H1 (cell line): ENCODE data around the gene EZH2. TPM values are rescaled to one million over a fixed set of nuclear protein-coding genes. Genes with fewer than 3 reads are reported as not detected.

Experiments used
- CTCF ChIA-PET: fragments of 300-600 bp; sonication (Branson Sonifier 250); formaldehyde crosslinking; loops from one replicate; lab custom pipeline; 2021; ENCODE audit not compliant: partially characterized antibody; lab: Charles Lee
- POLR2A ChIA-PET: fragments of 300-600 bp; sonication (Branson Sonifier 250); formaldehyde crosslinking; loops from one replicate; lab custom pipeline; 2021; ENCODE audit warnings: inconsistent platforms; ENCODE audit not compliant: partially characterized antibody; lab: Charles Lee
- DNase-seq, 2 experiments: peaks; one replicate each; pipeline versions ENCODE4 v3.0.0 to v3.0.0-alpha.2; 2010 to 2022; ENCODE audit warnings: low spot score in 2 of 2, low read depth in 1 of 2, mixed read lengths in 1 of 2
- FAIRE-seq: peaks from 2 replicates; lab custom pipeline; 2011; peaks lifted over from hg19 to GRCh38; lab: Jason Lieb, UNC
- H2AFZ ChIP-seq: 2 replicates; pipeline ENCODE4 v1.8.1; 2012; ENCODE audit warnings: low read length, inconsistent platforms
- H2AK5ac ChIP-seq: 2 replicates; pipeline ENCODE4 v1.6.1; 2013; ENCODE audit warnings: low read depth, low read length
- H2BK120ac ChIP-seq: replicated peaks from 2 replicates; pipeline ENCODE3; 2013; ENCODE audit warnings: low read depth, low read length, inconsistent platforms
- H2BK12ac ChIP-seq: 2 replicates; pipeline ENCODE4 v1.6.1; 2013; ENCODE audit warnings: low read depth, low read length
- H2BK15ac ChIP-seq: 2 replicates; pipeline ENCODE4 v1.6.1; 2013; ENCODE audit warnings: low read length
- H2BK20ac ChIP-seq: 2 replicates; pipeline ENCODE4 v1.6.1; 2013; ENCODE audit warnings: low read length
- H2BK5ac ChIP-seq: 2 replicates; pipeline ENCODE4 v1.6.1; 2013; ENCODE audit warnings: low read depth, low read length
- H3K14ac ChIP-seq: 2 replicates; pipeline ENCODE4 v1.6.1; 2013; ENCODE audit warnings: inconsistent platforms; ENCODE audit not compliant: insufficient read length
- H3K18ac ChIP-seq: 2 replicates; pipeline ENCODE4 v1.6.1; 2013; ENCODE audit warnings: low read length; ENCODE audit errors: extremely low read depth
- H3K23ac ChIP-seq: 2 replicates; pipeline ENCODE4 v1.6.1; 2013; ENCODE audit warnings: inconsistent platforms; ENCODE audit not compliant: insufficient read length
- H3K23me2 ChIP-seq: 2 replicates; pipeline ENCODE4 v1.6.1; 2013; ENCODE audit warnings: low read depth, low read length
- H3K27ac ChIP-seq: 2 replicates; pipeline ENCODE4 v1.6.1; 2011; ENCODE audit warnings: low read depth, low read length, inconsistent platforms
- H3K27me3 ChIP-seq, 4 experiments: replicated peaks in 1 of 4; 1 replicate in 1 of 4; 2 replicates in 3 of 4; pipeline versions ENCODE4 v1.6.1 to v1.8.1; 2011 to 2013; ENCODE audit warnings: low read length in 3 of 4, mild to moderate bottlenecking in 3 of 4, inconsistent platforms in 2 of 4, mixed read lengths in 2 of 4, moderate library complexity in 1 of 4; ENCODE audit not compliant: control insufficient read depth in 3 of 4, insufficient read depth in 3 of 4; ENCODE audit errors: extremely low read depth in 1 of 4
- H3K36me3 ChIP-seq, 4 experiments: 2 replicates each; pipeline versions ENCODE4 v1.6.1 to v1.8.1; 2011 to 2013; ENCODE audit warnings: mild to moderate bottlenecking in 4 of 4, low read length in 3 of 4, moderate library complexity in 2 of 4, control low read depth in 1 of 4, inconsistent platforms in 1 of 4; ENCODE audit not compliant: insufficient read depth in 4 of 4, control insufficient read depth in 2 of 4
- H3K4ac ChIP-seq: replicated peaks from 2 replicates; pipeline ENCODE3; 2013; ENCODE audit warnings: low read length, low read depth, mixed read lengths, inconsistent platforms; ENCODE audit not compliant: insufficient read length
- H3K4me1 ChIP-seq, 4 experiments: replicated peaks in 1 of 4; 1 replicate in 1 of 4; 2 replicates in 3 of 4; pipeline versions ENCODE4 v1.6.1 to v1.8.1; 2011 to 2013; ENCODE audit warnings: low read length in 3 of 4, inconsistent platforms in 2 of 4, mixed read lengths in 1 of 4; ENCODE audit not compliant: insufficient read depth in 4 of 4, control insufficient read depth in 3 of 4
- H3K4me2 ChIP-seq, 2 experiments: 2 replicates each; pipeline versions ENCODE4 v1.6.1 to v1.8.1; 2011 to 2013; ENCODE audit warnings: low read depth in 2 of 2, low read length in 2 of 2, control low read depth in 1 of 2, inconsistent platforms in 1 of 2, mild to moderate bottlenecking in 1 of 2; ENCODE audit not compliant: insufficient read depth in 1 of 2
- H3K4me3 ChIP-seq, 4 experiments: fragments of 200-600, 300-600 bp in 1 of 4; sonication (generic), shearing (Covaris generic), sonication (Bioruptor Twin) in 1 of 4; 2 replicates each; pipeline versions ENCODE4 v1.5.1 to v1.8.1; 2011 to 2016; ENCODE audit warnings: low read length in 4 of 4, low read depth in 3 of 4, control low read depth in 2 of 4, inconsistent platforms in 2 of 4, mild to moderate bottlenecking in 2 of 4, mixed read lengths in 1 of 4, moderate library complexity in 1 of 4; ENCODE audit not compliant: insufficient read depth in 2 of 4; ENCODE audit errors: extremely low read depth in 1 of 4
- H3K56ac ChIP-seq: replicated peaks from 2 replicates; pipeline ENCODE3; 2013; ENCODE audit warnings: low read depth, mild to moderate bottlenecking, mixed read lengths, low read length, inconsistent platforms; ENCODE audit not compliant: insufficient read length
- H3K79me1 ChIP-seq: 2 replicates; pipeline ENCODE4 v1.6.1; 2013; ENCODE audit warnings: low read depth, low read length, control low read depth
- H3K79me2 ChIP-seq, 2 experiments: 2 replicates each; pipeline versions ENCODE4 v1.6.1 to v1.8.1; 2012 to 2013; ENCODE audit warnings: low read length in 2 of 2, mild to moderate bottlenecking in 2 of 2, inconsistent platforms in 1 of 2; ENCODE audit not compliant: insufficient read depth in 2 of 2, control insufficient read depth in 1 of 2
- H3K9ac ChIP-seq, 4 experiments: replicated peaks in 1 of 4; 1 replicate in 1 of 4; 2 replicates in 3 of 4; pipeline versions ENCODE4 v1.6.1 to v1.8.1; 2011 to 2013; ENCODE audit warnings: low read depth in 3 of 4, low read length in 3 of 4, control low read depth in 2 of 4, mild to moderate bottlenecking in 2 of 4, moderate library complexity in 2 of 4, inconsistent platforms in 1 of 4; ENCODE audit errors: extremely low read depth in 1 of 4
- H3K9me3 ChIP-seq, 2 experiments: 2 replicates each; pipeline versions ENCODE4 v1.6.1 to v1.8.1; 2012 to 2013; ENCODE audit warnings: mild to moderate bottlenecking in 2 of 2, moderate library complexity in 2 of 2, control low read depth in 1 of 2, inconsistent platforms in 1 of 2, low read depth in 1 of 2, low read length in 1 of 2, mixed read lengths in 1 of 2; ENCODE audit not compliant: insufficient read depth in 2 of 2
- H4K20me1 ChIP-seq, 2 experiments: replicated peaks in 1 of 2; 2 replicates each; pipeline versions ENCODE3 to v1.8.1; 2011 to 2013; ENCODE audit warnings: inconsistent platforms in 2 of 2, low read length in 2 of 2, mild to moderate bottlenecking in 1 of 2; ENCODE audit not compliant: insufficient read depth in 2 of 2, control insufficient read depth in 1 of 2
- H4K5ac ChIP-seq: 2 replicates; pipeline ENCODE4 v1.6.1; 2013; ENCODE audit warnings: low read length, low read depth, mixed read lengths, inconsistent platforms; ENCODE audit not compliant: insufficient read length
- H4K8ac ChIP-seq: 2 replicates; pipeline ENCODE4 v1.8.0; 2013; ENCODE audit warnings: mild to moderate bottlenecking, moderate library complexity, low read length, inconsistent platforms; ENCODE audit not compliant: insufficient read depth; ENCODE audit errors: extremely low read depth
- H4K91ac ChIP-seq: replicated peaks from 2 replicates; pipeline ENCODE3; 2013; ENCODE audit warnings: low read length, mixed read lengths, inconsistent platforms; ENCODE audit not compliant: insufficient read length
- ATF2 ChIP-seq: IDR thresholded peaks from 2 replicates; pipeline ENCODE4 v1.6.1; 2012; ENCODE audit warnings: low read length, inconsistent platforms
- ATF3 ChIP-seq: IDR thresholded peaks from 2 replicates; pipeline ENCODE4 v1.6.1; 2011; ENCODE audit warnings: low read depth, mild to moderate bottlenecking, low read length; ENCODE audit not compliant: insufficient read depth
- BACH1 ChIP-seq: IDR thresholded peaks from 2 replicates; pipeline ENCODE4 v1.6.1; 2012; ENCODE audit warnings: low read length, improper control_type of control experiment
- CREB1 ChIP-seq: IDR thresholded peaks from 2 replicates; pipeline ENCODE4 v1.6.1; 2012; ENCODE audit warnings: inconsistent platforms
- EZH2 ChIP-seq: fragments of 200-600 bp; sonication (generic); IDR thresholded peaks from 2 replicates; pipeline ENCODE4 v1.7.1; 2012; ENCODE audit warnings: low read depth, mild to moderate bottlenecking, moderate library complexity, low read length, inconsistent platforms; ENCODE audit not compliant: severe bottlenecking
- HDAC2 ChIP-seq, 2 experiments: fragments of 300-600 bp in 1 of 2; sonication (generic) in 1 of 2; IDR thresholded peaks; 2 replicates each; pipeline ENCODE4 v1.6.1; 2011 to 2012; ENCODE audit warnings: low read depth in 2 of 2, low read length in 2 of 2, mild to moderate bottlenecking in 2 of 2, moderate library complexity in 2 of 2, borderline replicate concordance in 1 of 2, inconsistent platforms in 1 of 2
- KDM5A ChIP-seq: fragments of 200-600 bp; IDR thresholded peaks from 2 replicates; pipeline ENCODE4 v1.7.1; 2012; ENCODE audit warnings: mild to moderate bottlenecking, low read length, inconsistent platforms, mixed read lengths
- NRF1 ChIP-seq: IDR thresholded peaks from 2 replicates; pipeline ENCODE4 v1.6.1; 2011; ENCODE audit warnings: mild to moderate bottlenecking, low read depth, low read length, improper control_type of control experiment
- POLR2AphosphoS5 ChIP-seq: IDR thresholded peaks from 2 replicates; pipeline ENCODE4 v1.6.1; 2011; ENCODE audit warnings: low read depth, low read length
- RAD21 ChIP-seq, 2 experiments: IDR thresholded peaks in 1 of 2; conservative IDR thresholded peaks in 1 of 2; 2 replicates each; pipeline ENCODE4 v1.6.1; 2011; ENCODE audit warnings: low read depth in 2 of 2, low read length in 2 of 2, improper control_type of control experiment in 1 of 2, inconsistent platforms in 1 of 2, mild to moderate bottlenecking in 1 of 2, moderate library complexity in 1 of 2
- RBBP5 ChIP-seq: IDR thresholded peaks from 2 replicates; pipeline ENCODE4 v1.7.1; 2012; ENCODE audit warnings: low read depth, mild to moderate bottlenecking, inconsistent platforms, low read length, moderate library complexity, borderline replicate concordance
- SUZ12 ChIP-seq: fragments of 200-600 bp; sonication (generic); IDR thresholded peaks from 2 replicates; pipeline ENCODE4 v1.6.1; 2012; ENCODE audit warnings: mild to moderate bottlenecking, inconsistent platforms, low read length, moderate library complexity, mixed read lengths
- WGBS, 2 experiments: shearing (Covaris generic) in 1 of 2; methylation state at CpG; one replicate each; pipeline versions ENCODE4 v1.1.6 to v1.1.7; 2013 to 2015; ENCODE audit warnings: low lambda C conversion rate in 2 of 2, mixed read lengths in 2 of 2, inconsistent platforms in 1 of 2, low coverage in 1 of 2, missing lambda C conversion rate in 1 of 2; ENCODE audit not compliant: insufficient replicate concordance in 2 of 2, insufficient coverage in 1 of 2, insufficient read length in 1 of 2; ENCODE audit errors: extremely low coverage in 1 of 2, missing lambda C conversion rate in 1 of 2; 5-methylcytosine and 5-hydroxymethylcytosine counted together
- polyA plus RNA-seq, 7 experiments: library from polyadenylated mRNA; depleted of rRNA in 3 of 7; stranded (reverse) in 5 of 7; unstranded in 2 of 7; fragments of >200 nt in 5 of 7; fragments of 200-250 nt in 2 of 7; gene quantifications; 1 replicate in 5 of 7; 2 replicates in 1 of 7; 4 replicates in 1 of 7; pipeline versions ENCODE4 v1.2.1 to v1.2.3, GENCODE V29; 2011 to 2013; ENCODE audit warnings: missing spikeins in 2 of 7, mixed read lengths in 2 of 7
- total RNA-seq: library from RNA; stranded (reverse); fragmentation: NEBNext Ultra II Directional; extraction: Animal tissue kit (Norgen Biotek cat#: 25700); gene quantifications from 2 replicates; pipeline ENCODE4 v1.2.1, GENCODE V29; 2021

EZH2 gene
- total and polyA plus RNA-seq, 2 of the 8 experiments (the other 6 are each of a cell fraction or from before 2014, with no cell fraction given) = 28.9 to 49.0 TPM

GRCh38 chr7:148925836-148926235, 41.7 kb upstream of the EZH2 start:
- H3K4me3 ChIP-seq = no peak overlapping the region
- H2BK20ac ChIP-seq = no peak overlapping the region
- no peak overlapping the region for H3K9ac ChIP-seq
- no peak overlapping the region for H2BK15ac ChIP-seq
- H3K27me3 ChIP-seq = no peaks in the 10 kb centered on the region
- FAIRE-seq (no peak), DNase-seq (no peak)
- H2BK5ac ChIP-seq = no peak overlapping the region
- H2BK120ac ChIP-seq = no peak overlapping the region
- no peak overlapping the region for H3K27ac ChIP-seq
- no peak overlapping the region for H3K56ac ChIP-seq
- H3K23me2 ChIP-seq = peaks cover 2% of the 10 kb centered on the region; the same call in 1 of the 2 replicates
- no peaks in the 10 kb centered on the region for H3K9me3 ChIP-seq
- H3K18ac ChIP-seq = no peak overlapping the region; the same call in 1 of the 2 replicates
- H3K36me3 ChIP-seq = no peaks in the 10 kb centered on the region
- H3K4ac ChIP-seq = no peak overlapping the region
- 97% methylated on average over 9 of the region's 9 CpGs; no CpG with 5 or more reads in 1 of the 2 experiments for WGBS, 2 experiments
- POLR2A ChIA-PET = no interaction called here
- no peak overlapping the region for H2BK12ac ChIP-seq
- no peak overlapping the region for H4K91ac ChIP-seq
- CTCF ChIA-PET = no interaction called here
- peaks cover 0 to 2% (median 0%) of the 10 kb centered on the region in 4 experiments; a peak in 1 of 7 replicates for H3K4me1 ChIP-seq
- H2AK5ac ChIP-seq = no peak overlapping the region
- H3K4me2 ChIP-seq = no peak overlapping the region
- H3K23ac ChIP-seq = no peak overlapping the region
- H3K14ac ChIP-seq = no peak overlapping the region
- H4K20me1 ChIP-seq = peaks cover 0 to 1% of the 10 kb centered on the region in 2 experiments
- no peak overlapping the region for H4K8ac ChIP-seq
- no peak overlapping the region for H2AFZ ChIP-seq
- no peaks in the 10 kb centered on the region for H3K79me2 ChIP-seq
- H4K5ac ChIP-seq = no peak overlapping the region
- no peaks in the 10 kb centered on the region for H3K79me1 ChIP-seq
- TF ChIP-seq RAD21 (IDR thresholded peaks at IDR 0.05 in 1 of 2, conservative IDR thresholded peaks at IDR 0.05 in 1 of 2; ENCODE audit: low read depth in 2 of 2, low read length in 2 of 2) (no peak), EZH2 (no peak), ATF3 (no peak), BACH1 (no peak), ATF2 (no peak), NRF1 (no peak), KDM5A (no peak), POLR2AphosphoS5 (no peak), RBBP5 (no peak), CREB1 (no peak), HDAC2 (IDR thresholded peaks at IDR 0.05; ENCODE audit: borderline replicate concordance in 1 of 2, low read depth in 2 of 2, low read length in 2 of 2) (no peak), SUZ12 (no peak)
